RWPE2 (cell line): Measurements from ENCODE around the gene SLC37A3.

Source experiments
- ATAC-seq: fragments of 200-7000 bp; cut with Tn5 transposase; 3 replicates; pipeline ENCODE4 v1.9.1; 2021; ENCODE audit warnings: low read depth
- DNase-seq: peaks from one replicate; pipeline ENCODE4 v3.0.0-alpha.2; 2020; ENCODE audit warnings: low spot score
- H3K27ac ChIP-seq: fragments of 450-650 bp; 2 replicates; pipeline ENCODE4 v1.5.1; 2017; ENCODE audit warnings: mild to moderate bottlenecking; ENCODE audit not compliant: poor library complexity, severe bottlenecking
- H3K27me3 ChIP-seq: fragments of 250-450 bp; sonication (Bioruptor Pico); 2 replicates; pipeline ENCODE4 v1.5.1; 2021; ENCODE audit warnings: mild to moderate bottlenecking, moderate library complexity; ENCODE audit not compliant: insufficient read depth, poor library complexity, severe bottlenecking
- H3K36me3 ChIP-seq: fragments of 250-450 bp; sonication (Bioruptor Pico); 2 replicates; pipeline ENCODE4 v1.5.1; 2020; ENCODE audit warnings: low read depth, mild to moderate bottlenecking, moderate library complexity
- H3K4me1 ChIP-seq: fragments of 250-450 bp; sonication (Bioruptor Pico); 2 replicates; pipeline ENCODE4 v1.5.1; 2021; ENCODE audit warnings: mild to moderate bottlenecking, moderate library complexity; ENCODE audit not compliant: insufficient read depth, poor library complexity, severe bottlenecking
- H3K4me3 ChIP-seq: fragments of 250-450 bp; sonication (Bioruptor Pico); 2 replicates; pipeline ENCODE4 v1.5.1; 2021; ENCODE audit warnings: mild to moderate bottlenecking, moderate library complexity; ENCODE audit not compliant: severe bottlenecking
- H3K9me3 ChIP-seq: fragments of 250-450 bp; sonication (Bioruptor Pico); 2 replicates; pipeline ENCODE4 v1.5.1; 2021; ENCODE audit warnings: mild to moderate bottlenecking, moderate library complexity; ENCODE audit not compliant: severe bottlenecking
- CTCF ChIP-seq: fragments of 450-650 bp; IDR thresholded peaks from one replicate; pipeline ENCODE4 v1.5.1; 2017; ENCODE audit warnings: mild to moderate bottlenecking, moderate library complexity; ENCODE audit not compliant: poor library complexity, severe bottlenecking

The SLC37A3 gene

GRCh38 chr7:140403878-140404564 is 5.7 kb upstream of the SLC37A3 start, which contains the start of gene RAB19:
Gene RAB19 (plus strand): TSS chr7:140404058. CDS start chr7:140407647, 3,589 bp downstream.
- H3K27me3 ChIP-seq = no peaks in the 10 kb centered on the region
- no peak for TF ChIP-seq CTCF
- no peaks in the 10 kb centered on the region for H3K36me3 ChIP-seq
- ATAC-seq (peak; percentile 88), DNase-seq (no peak)
- no peaks in the 10 kb centered on the region for H3K4me1 ChIP-seq
- peak within 1 kb of the TSS; percentile 47 for H3K4me3 ChIP-seq
- no peaks in the 10 kb centered on the region for H3K9me3 ChIP-seq
- no peak within 1 kb of the TSS for H3K27ac ChIP-seq

GRCh38 chr7:140402178-140402835 is 4.0 kb upstream of the SLC37A3 start:
- peak; percentile 35 for ATAC-seq
- H3K27ac ChIP-seq = no peak overlapping the region
- DNase-seq = no peak

GRCh38 chr7:140400381-140400780 is 2.1 kb upstream of the SLC37A3 start:
- Histone ChIP-seq H3K4me1 (peaks cover 10% of the 10 kb centered on the region), H3K36me3 (no peaks in the 10 kb centered on the region), H3K27me3 (no peaks in the 10 kb centered on the region), H3K4me3 (no peak overlapping the region), H3K9me3 (no peaks in the 10 kb centered on the region), H3K27ac (no peak overlapping the region)
- TF ChIP-seq CTCF = no peak
- DNase-seq (no peak), ATAC-seq (no peak)

More at GRCh38 chr7:140402178-140402835, 4.0 kb upstream of the SLC37A3 start:
- Histone ChIP-seq H3K4me1 (peaks cover 2% of the 10 kb centered on the region), H3K27me3 (no peaks in the 10 kb centered on the region), H3K36me3 (no peaks in the 10 kb centered on the region), H3K4me3 (no peak overlapping the region), H3K9me3 (no peaks in the 10 kb centered on the region)
- no peak for TF ChIP-seq CTCF

- Histone ChIP-seq H3K9me3 (no peaks in the 10 kb centered on the region), H3K27me3 (no peaks in the 10 kb centered on the region), H3K27ac (no peak overlapping the region), H3K36me3 (no peaks in the 10 kb centered on the region), H3K4me3 (no peak overlapping the region), H3K4me1 (peaks cover 10% of the 10 kb centered on the region)
- DNase-seq (no peak), ATAC-seq (no peak)
- no peak for TF ChIP-seq CTCF
Observed at GRCh38 chr7:140398821-140399220, 491 bp upstream of the SLC37A3 start.
